ENCODE results near the gene ZBED5. TPM values are rescaled to one million over a fixed set of nuclear protein-coding genes. Genes with fewer than 3 reads are reported as not detected.

ZBED5 gene
- total and polyA plus RNA-seq, 3 donors from 2014 or later, result 27.0 to 37.3 (median 30.4) TPM

DNA sequence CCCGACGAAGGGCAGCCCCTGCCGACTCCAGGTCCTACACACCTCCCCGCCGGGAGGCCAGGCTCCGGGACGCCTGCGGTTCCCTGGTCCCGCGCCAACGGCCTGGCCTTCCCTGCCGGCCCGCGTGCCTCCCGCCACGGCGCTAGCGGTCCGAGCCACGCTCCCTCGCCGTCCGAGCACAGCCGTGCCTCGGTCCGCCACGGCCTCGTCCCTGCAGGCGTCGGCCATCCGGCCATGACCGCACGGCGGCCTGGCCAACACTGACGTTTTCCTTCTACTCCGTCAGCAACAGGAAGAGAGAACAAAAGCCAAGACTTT is 49.7 kb downstream of the ZBED5 start:
- TF ChIP-seq, protein P1, sequence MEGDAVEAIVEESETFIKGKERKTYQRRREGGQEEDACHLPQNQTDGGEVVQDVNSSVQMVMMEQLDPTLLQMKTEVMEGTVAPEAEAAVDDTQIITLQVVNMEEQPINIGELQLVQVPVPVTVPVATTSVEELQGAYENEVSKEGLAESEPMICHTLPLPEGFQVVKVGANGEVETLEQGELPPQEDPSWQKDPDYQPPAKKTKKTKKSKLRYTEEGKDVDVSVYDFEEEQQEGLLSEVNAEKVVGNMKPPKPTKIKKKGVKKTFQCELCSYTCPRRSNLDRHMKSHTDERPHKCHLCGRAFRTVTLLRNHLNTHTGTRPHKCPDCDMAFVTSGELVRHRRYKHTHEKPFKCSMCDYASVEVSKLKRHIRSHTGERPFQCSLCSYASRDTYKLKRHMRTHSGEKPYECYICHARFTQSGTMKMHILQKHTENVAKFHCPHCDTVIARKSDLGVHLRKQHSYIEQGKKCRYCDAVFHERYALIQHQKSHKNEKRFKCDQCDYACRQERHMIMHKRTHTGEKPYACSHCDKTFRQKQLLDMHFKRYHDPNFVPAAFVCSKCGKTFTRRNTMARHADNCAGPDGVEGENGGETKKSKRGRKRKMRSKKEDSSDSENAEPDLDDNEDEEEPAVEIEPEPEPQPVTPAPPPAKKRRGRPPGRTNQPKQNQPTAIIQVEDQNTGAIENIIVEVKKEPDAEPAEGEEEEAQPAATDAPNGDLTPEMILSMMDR (IDR thresholded peaks at IDR 0.05), result no peak
- Histone ChIP-seq H3K27ac (peak overlapping the region; percentile 99 to 100), H3K27me3 (no peaks in the 10 kb centered on the region), H3K4me3 (peak overlapping the region; percentile 92 to 100), H3K4me1 (peaks cover 16% of the 10 kb centered on the region), H3K9me3 (no peaks in the 10 kb centered on the region), H3K36me3 (ENCODE audit: low read depth, missing control alignments) (peaks cover 5% of the 10 kb centered on the region)
- DNase-seq, result peak; percentile 27
- intact Hi-C loops (cut with DNase I; ENCODE audit: low total_unique reads), result loop anchor here (5.0 kb wide), 2 partner anchors 49 to 124 kb away; partner anchors contain the start of gene ZBED5
- WGBS, 2 donors, result 0 to 1% methylated on average over 21 to 34 of the region's 36 CpGs

DNA sequence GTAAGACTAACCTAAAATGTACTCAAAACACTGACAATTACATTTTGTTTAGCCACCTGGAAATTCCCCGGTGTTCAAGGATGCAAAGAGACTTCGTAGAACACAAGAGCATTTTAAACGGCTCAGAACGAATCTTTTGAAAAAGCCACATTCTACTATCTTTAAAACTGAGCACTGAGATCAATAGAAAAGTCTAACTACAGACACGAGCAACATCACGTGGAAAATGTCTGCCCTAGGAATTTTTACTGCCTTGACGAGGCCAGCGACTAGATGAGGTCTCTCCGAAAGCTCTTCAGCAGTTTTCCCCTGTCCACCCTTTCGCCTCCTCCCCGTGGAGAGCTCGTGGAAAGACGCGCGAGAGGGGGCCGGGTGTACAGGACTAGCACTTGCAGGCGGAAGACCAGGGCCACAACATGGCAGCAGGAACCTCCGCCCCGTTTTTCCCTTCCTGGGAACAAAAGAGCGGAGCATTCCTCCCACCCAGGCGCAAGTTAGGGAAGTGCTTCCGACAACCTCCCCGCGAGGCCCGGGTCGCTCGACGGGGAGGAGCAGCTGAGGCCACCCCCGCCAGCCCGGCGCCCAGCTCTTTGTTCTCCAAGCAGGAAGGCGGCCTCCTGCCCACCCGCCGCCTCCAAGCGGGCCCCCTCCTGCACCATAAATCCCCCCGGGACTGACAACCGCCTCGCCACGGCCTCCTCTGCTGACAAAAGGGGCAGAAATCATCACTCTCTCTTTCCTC is 50.2 kb downstream of the ZBED5 start:
- 1% methylated on average over 39 of the region's 39 CpGs for WGBS, 2 donors
- Histone ChIP-seq H3K27ac (peak overlapping the region; percentile 99 to 100), H3K4me1 (peaks cover 16% of the 10 kb centered on the region)

DNA sequence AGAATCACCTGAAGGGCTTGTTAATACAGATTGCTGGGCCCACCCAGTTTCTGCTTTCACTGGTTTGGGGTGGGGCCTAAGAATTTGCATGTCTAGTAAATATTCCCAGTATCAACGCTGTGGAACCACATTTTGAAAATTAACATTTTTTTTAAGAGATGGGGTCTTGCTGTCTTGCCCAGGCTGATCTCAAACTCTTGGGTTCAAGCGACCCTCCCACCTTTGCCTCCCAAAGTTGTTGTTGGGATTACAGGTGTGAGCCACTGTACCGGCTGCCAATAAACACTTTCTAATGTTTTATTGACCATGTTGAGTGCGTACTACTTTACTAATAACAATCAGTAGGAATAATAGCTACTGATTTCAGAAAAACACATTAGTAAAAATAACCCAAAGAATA is 51.6 kb downstream of the ZBED5 start:
- WGBS, 2 donors, result 84 to 89% methylated on average over 4 of the region's 4 CpGs
- Histone ChIP-seq H3K36me3 (ENCODE audit: low read depth, missing control alignments) (peaks cover 5% of the 10 kb centered on the region), H3K4me3 (no peak overlapping the region), H3K9me3 (no peaks in the 10 kb centered on the region), H3K27ac (peak overlapping the region in 1 of 2 donors; percentile 99), H3K4me1 (peaks cover 16% of the 10 kb centered on the region), H3K27me3 (no peaks in the 10 kb centered on the region)
- no peak for TF ChIP-seq POLR2A (IDR thresholded peaks at IDR 0.05)
- TF ChIP-seq, protein P1 (IDR thresholded peaks at IDR 0.05), result no peak
- intact Hi-C loops (cut with DNase I; ENCODE audit: low total_unique reads), result loop anchor here (5.0 kb wide), 2 partner anchors 51 to 126 kb away; partner anchors contain the start of gene ZBED5
- no peak for DNase-seq

More for the DNA sequence above, 50.2 kb downstream of the ZBED5 start:
- Histone ChIP-seq H3K36me3 (ENCODE audit: low read depth, missing control alignments) (peaks cover 5% of the 10 kb centered on the region), H3K27me3 (no peaks in the 10 kb centered on the region), H3K4me3 (peak overlapping the region; percentile 92 to 100), H3K9me3 (no peaks in the 10 kb centered on the region)
- peak; percentile 67 for DNase-seq
- intact Hi-C loops (cut with DNase I; ENCODE audit: low total_unique reads), result loop anchor here (5.0 kb wide), 2 partner anchors 50 to 125 kb away; partner anchors contain the start of gene ZBED5
- TF ChIP-seq POLR2A (IDR thresholded peaks at IDR 0.05), result no peak
- TF ChIP-seq, protein P1 (IDR thresholded peaks at IDR 0.05), result no peak

DNA sequence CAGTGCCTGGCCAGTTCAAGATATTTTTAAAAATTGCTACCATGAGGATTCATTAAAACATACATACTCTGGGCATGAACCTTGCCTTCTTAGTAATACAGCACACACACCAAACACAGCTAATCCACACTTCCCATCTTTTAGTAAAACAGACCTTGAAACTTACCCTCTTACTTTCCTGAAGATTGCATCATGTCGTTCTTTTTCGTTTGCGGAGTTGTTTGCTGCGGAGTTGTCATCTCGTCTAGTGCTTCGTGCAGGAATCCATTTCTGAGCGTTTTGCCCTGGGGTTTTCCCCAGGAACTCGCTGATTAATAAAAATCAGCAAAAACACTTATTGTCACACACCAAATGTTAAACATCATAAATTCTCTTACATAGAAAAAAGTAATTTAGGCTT is 52.1 kb downstream of the ZBED5 start:
- intact Hi-C loops (cut with DNase I; ENCODE audit: low total_unique reads), result loop anchor here (5.0 kb wide), 2 partner anchors 52 to 127 kb away; partner anchors contain the start of gene ZBED5
- H3K9me3 ChIP-seq, result no peaks in the 10 kb centered on the region
- H3K4me1 ChIP-seq, result peaks cover 16% of the 10 kb centered on the region
- DNase-seq, result no peak
- H3K27ac ChIP-seq, result no peak overlapping the region
- no peak overlapping the region for H3K4me3 ChIP-seq
- WGBS, 2 donors, result 75 to 80% methylated on average over 8 of the region's 8 CpGs
- H3K36me3 ChIP-seq (ENCODE audit: low read depth, missing control alignments), result peaks cover 5% of the 10 kb centered on the region
- H3K27me3 ChIP-seq, result no peaks in the 10 kb centered on the region
- TF ChIP-seq, protein P1 (IDR thresholded peaks at IDR 0.05), result no peak
- no peak for TF ChIP-seq POLR2A (IDR thresholded peaks at IDR 0.05)
